ENCODE measurements around the gene ALKBH7.
"Not testable (repeated sequence)": the region's sequence is repeated elsewhere in the genome, so short reads cannot be mapped to it uniquely, and the experiment has no call there.

The ALKBH7 gene

DNA sequence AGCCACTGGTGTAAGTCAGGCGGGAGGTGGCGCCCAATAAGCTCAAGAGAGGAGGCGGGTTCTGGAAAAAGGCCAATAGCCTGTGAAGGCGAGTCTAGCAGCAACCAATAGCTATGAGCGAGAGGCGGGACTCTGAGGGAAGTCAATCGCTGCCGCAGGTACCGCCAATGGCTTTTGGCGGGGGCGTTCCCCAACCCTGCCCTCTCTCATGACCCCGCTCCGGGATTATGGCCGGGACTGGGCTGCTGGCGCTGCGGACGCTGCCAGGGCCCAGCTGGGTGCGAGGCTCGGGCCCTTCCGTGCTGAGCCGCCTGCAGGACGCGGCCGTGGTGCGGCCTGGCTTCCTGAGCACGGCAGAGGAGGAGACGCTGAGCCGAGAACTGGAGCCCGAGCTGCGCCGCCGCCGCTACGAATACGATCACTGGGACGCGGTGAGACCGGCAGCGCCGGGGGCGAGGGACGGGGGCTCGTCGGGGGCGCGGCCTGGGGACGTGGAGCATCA is at the start of gene ALKBH7:
ALKBH7 (plus strand) TSS at position 201 of the 502 bp plus-strand sequence; CDS start at position 228, 27 bp downstream.
- peak; percentile 82 to 92 for DNase-seq (ENCODE audit: low read depth in 2 of 2)

GRCh38 chr19:6324757-6325156 is 47.8 kb upstream of the ALKBH7 start:
- no peak for DNase-seq (ENCODE audit: low read depth in 2 of 2)

- no peak for DNase-seq (ENCODE audit: low read depth in 2 of 2)
Measured at GRCh38 chr19:6325614-6326013, 47.0 kb upstream of the ALKBH7 start.

DNA sequence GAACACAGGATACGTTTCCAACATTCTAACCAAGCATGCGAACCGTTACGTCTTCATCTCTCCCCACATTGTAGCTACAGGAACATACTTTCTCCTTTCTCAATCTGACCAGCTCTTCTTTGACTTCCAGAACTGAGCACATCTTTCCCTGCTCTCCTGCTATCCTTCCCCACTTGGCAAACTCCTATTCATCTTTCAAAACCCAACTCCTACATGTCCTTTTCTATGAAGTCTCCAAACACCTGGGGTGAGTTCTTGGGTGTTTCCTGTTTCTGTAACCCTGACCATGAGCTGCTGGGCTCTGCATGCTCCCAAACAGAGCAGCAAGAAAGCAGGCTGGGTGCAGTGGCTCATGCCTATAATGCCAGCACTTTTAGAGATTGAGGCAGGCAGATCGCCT is 45.8 kb upstream of the ALKBH7 start:
- DNase-seq (ENCODE audit: low read depth in 2 of 2): no peak

DNA sequence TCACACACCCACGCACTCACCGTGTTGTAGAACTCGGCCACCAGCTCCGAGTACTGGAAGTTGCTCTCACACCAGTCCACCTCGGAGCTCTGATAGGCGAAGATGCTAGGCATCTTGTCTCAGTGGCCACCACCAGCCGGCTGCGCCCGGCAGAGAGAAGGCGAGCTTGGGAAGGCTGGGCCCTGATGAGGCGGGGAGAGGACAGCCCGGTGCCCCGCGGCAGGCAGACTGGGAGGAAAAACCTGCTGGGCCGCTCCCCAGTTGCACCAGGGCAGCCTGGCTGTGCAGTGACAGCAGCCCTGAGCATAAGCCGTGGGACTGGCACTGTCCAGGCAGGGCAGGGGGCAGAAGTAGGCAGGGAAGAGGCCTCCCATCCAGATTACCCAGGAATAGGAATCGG is 39.2 kb upstream of the ALKBH7 start, which contains the start of gene ACER1:
ACER1 (minus strand) TSS at position 174 of the 400 bp plus-strand sequence; CDS start at position 113, 61 bp downstream.
- no peak for DNase-seq (ENCODE audit: low read depth in 2 of 2)

DNA sequence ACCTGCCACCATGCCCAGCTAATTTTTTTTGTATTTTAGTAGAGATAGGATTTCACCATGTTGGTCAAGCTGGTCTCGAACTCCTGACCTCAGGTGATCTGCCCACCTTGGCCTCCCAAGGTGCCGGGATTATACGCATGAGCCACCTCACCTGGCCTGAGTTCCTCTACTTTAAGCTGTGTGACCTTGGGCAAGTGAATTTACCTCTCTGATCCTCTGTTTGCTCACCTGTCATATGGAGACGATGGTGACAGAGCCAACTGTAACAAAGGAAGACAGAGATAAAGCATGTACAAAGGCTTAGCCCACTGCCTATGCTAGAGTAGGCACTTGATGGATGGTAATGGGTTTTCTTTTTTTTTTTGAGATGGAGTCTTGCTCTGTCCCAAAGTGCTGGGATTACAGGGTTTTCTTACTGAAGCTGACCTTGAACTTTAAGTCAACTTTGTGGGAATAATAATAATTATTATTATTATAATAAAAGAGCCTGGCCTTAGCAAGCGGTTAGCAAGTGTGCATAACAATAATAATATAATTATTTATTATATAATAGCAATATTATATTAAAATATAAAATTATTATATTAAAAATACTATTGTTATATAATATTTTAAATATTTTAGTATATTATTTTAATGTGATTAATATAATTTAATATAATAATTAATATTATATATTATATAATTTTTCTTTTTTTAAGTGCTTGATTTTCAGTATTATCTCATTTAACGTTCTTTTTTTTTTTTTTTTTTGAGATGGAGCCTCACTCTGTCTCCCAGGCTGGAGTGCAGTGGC is 37.9 kb upstream of the ALKBH7 start:
- DNase-seq (ENCODE audit: low read depth in 2 of 2): no peak

GRCh38 chr19:6340493-6341201 is 31.9 kb upstream of the ALKBH7 start:
- no peak for DNase-seq (ENCODE audit: low read depth in 2 of 2)

GRCh38 chr19:6343462-6343861 is 29.1 kb upstream of the ALKBH7 start:
- DNase-seq (ENCODE audit: low read depth in 2 of 2): no peak

DNA sequence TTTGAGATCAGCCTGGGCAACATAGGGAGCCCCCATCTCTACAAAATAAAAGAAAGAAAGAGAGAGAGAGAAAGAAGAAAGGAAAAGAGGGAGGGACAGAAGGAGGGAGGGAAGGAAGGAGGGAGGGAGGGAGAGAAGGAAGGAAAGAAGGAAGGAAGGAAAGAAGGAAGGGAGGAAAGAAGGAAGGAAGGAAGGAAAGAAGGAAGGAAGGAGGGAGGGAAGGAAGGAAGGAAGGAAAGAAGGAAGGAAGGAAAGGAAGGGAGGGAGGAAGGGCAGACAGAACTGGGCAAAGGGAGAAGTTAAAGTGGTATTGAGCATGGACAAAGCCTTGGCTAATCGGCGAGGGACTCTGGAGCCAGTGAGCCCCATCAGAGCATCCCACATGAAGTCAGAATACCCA is 23.3 kb upstream of the ALKBH7 start:
- DNase-seq (ENCODE audit: low read depth in 2 of 2): not testable (repeated sequence)

DNA sequence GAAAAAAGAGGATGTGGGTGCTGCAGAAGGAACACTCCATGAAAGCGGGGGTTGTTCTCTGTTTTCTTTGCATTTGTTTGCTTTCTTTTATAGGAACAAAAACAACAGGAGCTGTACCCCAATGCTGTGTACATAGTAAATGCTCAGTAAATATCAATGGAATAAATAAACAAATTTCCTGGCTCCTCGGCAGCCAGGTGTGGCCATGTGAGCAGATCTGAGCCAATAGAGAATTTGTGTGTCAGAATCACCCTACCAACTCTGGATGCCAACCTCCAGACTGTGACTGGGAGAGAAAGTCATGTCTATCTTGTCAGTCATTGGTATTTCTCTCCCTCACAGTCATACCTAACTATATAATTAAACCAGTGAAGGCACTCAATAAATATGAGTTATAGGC is 21.9 kb upstream of the ALKBH7 start:
- DNase-seq (ENCODE audit: low read depth in 2 of 2): no peak

DNA sequence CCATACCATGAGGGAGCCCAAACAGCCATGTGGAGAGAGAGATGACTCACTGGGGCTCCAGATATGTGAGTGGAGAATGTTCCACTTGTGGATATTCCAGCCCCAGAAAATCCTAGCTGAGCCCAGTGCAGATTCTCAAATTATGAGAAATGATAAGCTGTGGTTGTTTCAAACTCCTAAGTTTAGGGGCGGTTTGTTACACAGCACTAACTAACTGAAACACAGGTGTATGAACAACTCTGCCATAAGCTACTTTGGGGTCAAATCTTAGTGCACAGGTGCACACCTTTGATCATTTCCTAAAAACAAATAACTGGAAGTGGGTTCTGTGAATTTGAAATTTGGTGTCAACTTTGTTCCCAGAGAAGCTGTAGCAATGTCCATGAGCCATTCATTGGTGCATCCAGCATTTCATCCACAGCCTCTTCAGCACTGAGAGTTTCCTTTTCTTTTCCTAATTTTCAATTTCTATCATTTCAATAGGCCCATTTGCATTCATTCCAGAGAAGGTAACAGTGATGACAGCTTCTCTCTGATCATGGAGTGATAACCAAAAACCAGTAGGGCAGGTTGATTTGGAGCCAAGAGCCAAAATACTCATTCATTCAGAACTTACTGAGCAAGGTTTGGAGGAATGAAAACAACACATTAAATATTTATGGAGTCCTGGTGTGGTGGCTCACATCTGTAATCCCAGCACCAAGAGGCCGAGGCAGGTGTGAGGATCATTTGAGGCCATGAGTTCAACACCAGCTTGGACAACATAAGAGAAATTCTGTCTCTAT is 20.0 kb upstream of the ALKBH7 start:
- DNase-seq (ENCODE audit: low read depth in 2 of 2): no peak

DNA sequence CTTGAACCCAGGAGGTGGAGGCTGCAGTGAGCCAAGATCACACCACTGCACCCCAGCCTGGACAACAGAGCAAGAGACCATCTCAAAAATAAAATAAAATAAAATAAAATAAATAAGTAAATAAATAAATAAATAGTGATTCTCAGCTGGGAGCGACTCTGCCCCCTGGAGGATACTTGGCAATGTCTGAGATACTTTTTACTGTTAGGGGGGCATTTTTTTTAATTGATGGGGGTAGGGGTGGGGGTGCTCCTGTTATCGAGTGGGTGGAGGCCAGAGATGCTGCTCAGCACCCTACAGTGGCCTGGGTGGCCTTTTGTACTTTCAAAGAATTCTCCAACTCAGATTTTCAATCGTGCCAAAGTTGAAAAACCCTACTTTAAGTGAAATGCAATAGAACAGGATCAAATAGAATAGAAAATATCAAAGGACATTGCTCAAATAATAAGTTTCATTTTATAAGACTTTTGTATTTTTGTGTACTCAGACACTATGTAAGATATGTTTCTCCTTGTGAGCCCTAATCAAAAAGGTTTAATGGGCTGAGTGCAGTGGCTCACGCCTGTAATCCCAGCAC is 18.4 kb upstream of the ALKBH7 start:
- no peak for DNase-seq (ENCODE audit: low read depth in 2 of 2)

- not testable (repeated sequence) for DNase-seq (ENCODE audit: low read depth in 2 of 2)
Measured at GRCh38 chr19:6355321-6356040, 17.1 kb upstream of the ALKBH7 start.

DNA sequence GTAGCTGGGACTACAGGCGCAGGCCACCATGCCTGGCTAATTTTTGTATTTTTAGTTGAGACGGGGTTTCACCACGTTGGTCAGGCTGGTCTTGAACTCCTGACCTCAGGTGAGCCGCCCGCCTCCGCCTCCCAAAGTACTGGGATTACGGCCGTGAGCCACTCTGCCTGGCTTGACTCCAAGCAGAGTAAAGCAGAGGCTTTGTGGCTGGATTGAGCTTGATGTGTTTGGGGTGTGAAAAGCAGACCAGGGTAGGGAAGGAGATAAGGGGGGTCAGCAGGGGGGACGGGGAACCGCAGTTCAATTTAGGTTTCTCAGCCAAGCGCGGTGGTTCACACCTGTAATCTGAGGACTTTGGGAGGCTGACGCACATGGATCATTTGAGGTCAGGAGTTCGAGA is 15.4 kb upstream of the ALKBH7 start:
- DNase-seq (ENCODE audit: low read depth in 2 of 2): no peak

GRCh38 chr19:6358003-6358402 is 14.6 kb upstream of the ALKBH7 start:
- DNase-seq (ENCODE audit: low read depth in 2 of 2): no peak

- DNase-seq (ENCODE audit: low read depth in 2 of 2): no peak
Measured at GRCh38 chr19:6359568-6360341, 12.8 kb upstream of the ALKBH7 start.

GRCh38 chr19:6360445-6360844 is 12.1 kb upstream of the ALKBH7 start:
- DNase-seq (ENCODE audit: low read depth in 2 of 2): not testable (repeated sequence)

DNA sequence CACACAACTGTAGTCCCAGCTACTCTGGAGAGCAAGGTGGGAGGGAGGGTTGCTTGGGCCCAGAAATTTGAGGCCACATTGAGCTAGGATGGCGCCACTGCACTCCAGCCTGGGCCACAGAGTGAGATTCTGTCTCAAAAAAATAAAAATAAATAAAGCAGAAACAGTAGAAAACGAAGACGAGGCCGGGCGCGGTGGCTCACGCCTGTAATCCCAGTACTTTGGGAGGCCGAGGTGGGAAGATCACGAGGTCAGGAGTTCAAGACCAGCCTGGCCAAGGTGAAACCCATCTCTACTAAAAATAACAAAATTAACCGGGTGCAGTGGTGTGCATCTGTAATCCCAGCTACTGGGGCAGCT is 11.8 kb upstream of the ALKBH7 start:
- DNase-seq (ENCODE audit: low read depth in 2 of 2): not testable (repeated sequence)

DNA sequence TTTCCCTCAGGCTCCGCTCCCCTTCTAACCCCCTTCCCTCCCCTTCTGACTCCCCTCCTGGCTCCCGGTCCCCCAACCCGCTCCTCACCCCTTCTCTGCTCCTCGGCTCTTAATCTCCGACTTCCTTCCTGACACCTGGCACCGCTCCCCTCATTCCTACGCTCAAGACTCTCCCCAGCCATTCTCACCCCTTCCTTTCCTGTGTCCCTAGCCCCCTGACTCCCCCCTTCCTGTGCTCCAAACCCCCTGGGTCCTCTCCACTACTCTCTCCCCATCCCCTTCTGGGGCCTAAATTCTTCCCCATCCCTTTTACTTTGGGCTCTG is 10.6 kb upstream of the ALKBH7 start:
- no peak for DNase-seq (ENCODE audit: low read depth in 2 of 2)

GRCh38 chr19:6362351-6362801 is 10.2 kb upstream of the ALKBH7 start:
- DNase-seq (ENCODE audit: low read depth in 2 of 2): no peak
